Upper lobe of left lung (tissue), 4 donors: ENCODE data around the gene N4BP2L2.
A peak's percentile ranks its signal among the peaks of the same experiment; 100 is the strongest.

ENCODE experiments used
- EP300 ChIP-seq, 4 donors: sonication (generic); formaldehyde crosslinking; IDR thresholded peaks; one replicate each; pipeline ENCODE4 v1.5.1; 2017; ENCODE audit warnings: antibody characterized with exemption in 4 of 4, control low read depth in 2 of 4
- POLR2A ChIP-seq, 4 donors: fragments of 450-650 bp; IDR thresholded peaks; one replicate each; pipeline ENCODE4 v1.5.1; 2016 to 2017; ENCODE audit warnings: antibody characterized with exemption in 4 of 4, mild to moderate bottlenecking in 2 of 4
- POLR2AphosphoS5 ChIP-seq, 2 donors: sonication (generic); formaldehyde crosslinking; IDR thresholded peaks; one replicate each; pipeline ENCODE4 v1.5.1; 2017; ENCODE audit warnings: antibody characterized with exemption in 2 of 2
- TF ChIP-seq, protein P1 (sequence below), 6 experiments: fragments of 450-650 bp in 4 of 6; fragments of 200-600 bp in 2 of 6; sonication (generic) in 2 of 6; IDR thresholded peaks; one replicate each; pipeline ENCODE4 v1.5.1; 2016 to 2019; ENCODE audit warnings: antibody characterized with exemption in 6 of 6

DNA sequence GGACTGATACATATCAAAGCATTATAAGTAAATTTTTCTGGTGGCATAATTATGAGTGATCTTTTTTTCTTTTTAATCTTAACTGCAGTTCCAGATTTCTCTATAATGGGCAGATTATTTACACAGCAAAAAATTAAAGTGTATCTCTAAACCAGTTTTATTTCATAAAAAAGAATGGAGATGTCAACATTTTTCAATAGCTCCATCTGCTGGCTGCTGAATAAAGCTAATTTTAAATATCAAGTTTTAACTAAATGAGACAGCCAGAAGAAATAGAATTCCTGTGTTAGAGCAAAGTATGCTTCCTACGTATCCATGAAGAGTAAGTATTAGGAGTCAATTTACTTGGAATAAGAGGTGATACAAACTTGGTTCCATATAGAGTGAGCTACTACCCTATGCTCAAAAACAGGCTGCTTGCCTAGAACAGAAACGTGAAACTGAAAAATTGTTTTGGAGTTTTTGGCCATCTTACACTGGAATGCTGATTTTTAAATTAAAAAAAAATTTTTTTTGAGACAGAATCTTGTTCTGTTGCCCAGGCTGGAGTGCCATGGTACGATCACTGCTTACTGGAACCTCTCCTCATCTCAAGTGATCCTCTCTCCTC is 42.7 kb upstream of the N4BP2L2 start:
- TF ChIP-seq, protein P1, sequence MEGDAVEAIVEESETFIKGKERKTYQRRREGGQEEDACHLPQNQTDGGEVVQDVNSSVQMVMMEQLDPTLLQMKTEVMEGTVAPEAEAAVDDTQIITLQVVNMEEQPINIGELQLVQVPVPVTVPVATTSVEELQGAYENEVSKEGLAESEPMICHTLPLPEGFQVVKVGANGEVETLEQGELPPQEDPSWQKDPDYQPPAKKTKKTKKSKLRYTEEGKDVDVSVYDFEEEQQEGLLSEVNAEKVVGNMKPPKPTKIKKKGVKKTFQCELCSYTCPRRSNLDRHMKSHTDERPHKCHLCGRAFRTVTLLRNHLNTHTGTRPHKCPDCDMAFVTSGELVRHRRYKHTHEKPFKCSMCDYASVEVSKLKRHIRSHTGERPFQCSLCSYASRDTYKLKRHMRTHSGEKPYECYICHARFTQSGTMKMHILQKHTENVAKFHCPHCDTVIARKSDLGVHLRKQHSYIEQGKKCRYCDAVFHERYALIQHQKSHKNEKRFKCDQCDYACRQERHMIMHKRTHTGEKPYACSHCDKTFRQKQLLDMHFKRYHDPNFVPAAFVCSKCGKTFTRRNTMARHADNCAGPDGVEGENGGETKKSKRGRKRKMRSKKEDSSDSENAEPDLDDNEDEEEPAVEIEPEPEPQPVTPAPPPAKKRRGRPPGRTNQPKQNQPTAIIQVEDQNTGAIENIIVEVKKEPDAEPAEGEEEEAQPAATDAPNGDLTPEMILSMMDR (IDR thresholded peaks at IDR 0.05): peak in 3 of 6 experiments; percentile 34 to 38 (median 35)
- TF ChIP-seq POLR2A (IDR thresholded peaks at IDR 0.05): no peak
- TF ChIP-seq POLR2AphosphoS5 (IDR thresholded peaks at IDR 0.05): no peak
- no peak for TF ChIP-seq EP300 (IDR thresholded peaks at IDR 0.05)
